ENCODE results near the gene GARNL3.

GARNL3 gene

GRCh38 chr9:127389381-127390247 lies 125.0 kb downstream of the GARNL3 start:
- DNase-seq = no peak

GRCh38 chr9:127390248-127390545 lies 125.6 kb downstream of the GARNL3 start:
- DNase-seq = no peak

- no peak for DNase-seq
Observed at GRCh38 chr9:127390563-127390962, 126.0 kb downstream of the GARNL3 start.

GRCh38 chr9:127392166-127392565 lies 127.6 kb downstream of the GARNL3 start:
- DNase-seq = no peak

- no peak for DNase-seq
Observed at GRCh38 chr9:127392976-127393375, 128.4 kb downstream of the GARNL3 start.

DNA sequence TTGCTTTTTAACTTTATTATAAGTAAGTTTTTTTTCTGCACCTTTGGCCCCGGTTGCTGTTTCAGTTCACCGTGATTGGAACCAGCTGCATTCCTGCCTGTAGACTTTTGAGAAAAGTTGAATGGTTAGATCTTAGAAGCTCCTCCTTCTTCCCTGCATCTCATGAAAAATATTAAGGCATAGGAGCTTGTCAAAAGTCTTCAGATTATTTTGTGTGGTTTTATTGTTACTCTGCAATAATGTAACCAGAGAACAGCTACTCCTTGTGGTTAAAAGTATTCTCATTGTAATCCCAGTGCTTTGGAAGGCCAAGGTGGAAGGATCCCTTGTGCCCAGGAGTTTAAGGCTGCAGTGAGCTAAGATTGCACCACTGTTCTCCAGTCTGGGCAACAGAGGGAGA lies 129.1 kb downstream of the GARNL3 start:
- DNase-seq = no peak

DNA sequence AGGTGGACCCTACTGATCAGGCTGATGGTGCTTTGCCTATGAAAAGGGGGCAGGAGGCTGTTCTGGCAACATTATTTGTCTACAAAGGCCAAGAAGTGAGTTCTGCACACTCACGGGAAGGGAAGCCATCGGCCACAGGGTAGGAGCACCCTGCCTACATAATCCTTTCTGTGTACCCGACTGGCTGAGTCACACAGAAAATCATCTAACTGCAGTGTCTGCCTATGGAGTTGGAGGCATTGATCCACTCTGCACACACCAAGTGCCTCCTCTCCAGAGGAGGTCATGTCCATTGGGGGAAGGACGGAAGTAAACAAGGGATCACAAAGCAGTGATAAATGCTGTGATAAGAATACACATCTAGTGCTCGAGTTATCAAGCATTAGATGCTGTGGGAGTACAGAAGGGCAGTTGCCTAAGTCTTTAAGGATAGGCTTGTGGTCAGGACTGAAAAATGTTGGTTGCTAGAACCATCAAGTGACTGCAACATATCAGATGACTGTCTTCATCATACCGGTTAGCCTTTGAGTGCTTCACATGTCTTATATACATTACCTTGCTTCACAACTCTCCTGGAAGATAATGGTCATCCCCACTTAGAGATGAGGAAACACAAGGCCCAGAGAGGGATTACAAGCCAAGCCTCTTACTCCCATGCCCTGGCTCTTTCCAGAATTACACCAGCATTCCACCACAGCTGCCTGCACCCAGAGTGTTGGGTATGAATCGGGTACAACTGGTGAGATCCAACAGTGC lies 131.1 kb downstream of the GARNL3 start:
- DNase-seq = no peak

DNA sequence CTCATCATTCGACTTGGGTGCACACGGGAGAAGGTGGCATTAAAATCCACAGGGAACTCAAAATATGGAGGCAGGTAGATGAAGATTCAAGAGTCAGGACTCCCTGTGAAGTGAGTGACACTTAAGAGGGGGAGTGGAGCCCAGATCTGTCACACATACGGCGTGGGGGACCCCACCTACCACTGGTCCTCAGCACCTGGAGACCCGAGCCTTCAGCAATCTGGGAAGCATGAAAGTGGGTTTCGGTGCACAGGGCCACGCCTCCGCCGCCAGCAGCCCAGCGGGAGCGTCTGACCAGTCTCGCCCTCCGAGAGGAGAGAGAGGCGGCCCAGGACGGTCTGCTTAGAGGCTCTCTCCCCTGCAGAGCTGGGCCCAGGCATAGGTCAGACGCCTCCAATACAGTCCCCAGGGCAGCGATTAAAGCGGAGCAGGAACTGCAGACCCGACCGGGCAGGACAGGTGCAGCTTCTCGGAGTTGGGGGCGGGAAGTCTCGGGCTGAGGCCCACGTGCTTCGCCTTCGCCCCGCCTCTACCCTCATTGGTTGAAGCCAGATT lies 131.8 kb downstream of the GARNL3 start:
- DNase-seq = no peak

DNA sequence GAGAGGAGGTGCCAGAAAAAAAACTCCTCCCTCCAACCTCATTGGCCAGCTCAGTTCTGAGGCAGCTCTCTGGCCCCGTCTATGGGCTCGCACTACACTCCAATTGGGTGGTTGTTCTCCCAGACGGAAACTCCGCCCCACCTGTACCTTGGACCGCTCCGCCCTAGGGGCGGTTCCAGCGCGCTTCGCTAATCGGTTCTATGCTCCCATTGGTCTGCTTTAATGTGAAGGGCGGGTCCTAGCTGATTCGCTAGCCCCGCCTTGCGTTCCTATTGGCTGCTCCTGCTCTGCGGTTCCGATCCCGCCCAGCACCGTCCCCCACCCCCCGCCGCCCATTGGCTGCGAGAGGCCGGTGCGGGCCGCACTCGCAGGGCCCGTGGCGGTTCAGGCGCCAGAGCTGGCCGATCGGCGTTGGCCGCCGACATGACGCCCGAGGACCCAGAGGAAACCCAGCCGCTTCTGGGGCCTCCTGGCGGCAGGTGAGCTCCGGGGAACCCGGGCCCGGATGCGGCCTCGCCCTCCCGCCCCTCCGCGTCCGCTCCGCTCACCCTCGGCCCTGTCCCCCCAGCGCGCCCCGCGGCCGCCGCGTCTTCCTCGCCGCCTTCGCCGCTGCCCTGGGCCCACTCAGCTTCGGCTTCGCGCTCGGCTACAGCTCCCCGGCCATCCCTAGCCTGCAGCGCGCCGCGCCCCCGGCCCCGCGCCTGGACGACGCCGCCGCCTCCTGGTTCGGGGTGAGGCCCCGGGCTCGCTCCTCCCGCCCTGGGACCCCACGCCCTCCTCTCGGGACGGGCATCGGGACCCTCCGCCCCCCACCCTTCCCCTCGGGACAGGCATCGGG lies 132.5 kb downstream of the GARNL3 start, which contains the start of gene SLC2A8:
TSS of gene SLC2A8 (plus strand) at position 362 of the 838 bp plus-strand sequence. CDS start at position 424, 62 bp downstream.
- peak; percentile 99 for DNase-seq

DNA sequence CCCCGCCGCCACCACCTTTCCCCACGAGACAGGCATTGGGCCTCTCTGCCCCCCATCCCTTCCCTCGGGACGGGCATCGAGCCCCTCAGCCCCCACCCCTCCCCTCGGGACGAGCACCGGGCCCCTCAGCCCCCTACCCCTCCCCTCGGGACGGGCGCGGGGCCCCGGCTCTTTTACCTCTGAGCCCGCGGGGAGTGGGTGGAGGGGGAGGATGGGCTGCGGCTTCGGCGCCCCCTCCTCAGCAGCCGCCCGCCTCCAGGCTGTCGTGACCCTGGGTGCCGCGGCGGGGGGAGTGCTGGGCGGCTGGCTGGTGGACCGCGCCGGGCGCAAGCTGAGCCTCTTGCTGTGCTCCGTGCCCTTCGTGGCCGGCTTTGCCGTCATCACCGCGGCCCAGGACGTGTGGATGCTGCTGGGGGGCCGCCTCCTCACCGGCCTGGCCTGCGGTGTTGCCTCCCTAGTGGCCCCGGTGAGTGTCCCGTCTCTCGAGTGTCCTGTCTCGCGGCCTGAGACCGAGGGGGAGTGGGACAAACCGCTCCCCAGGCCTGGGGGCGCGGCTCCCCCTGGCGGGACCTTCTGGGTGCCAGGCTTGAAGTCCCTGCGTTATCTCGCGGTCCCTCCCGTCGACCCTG lies 133.2 kb downstream of the GARNL3 start:
- DNase-seq = peak; percentile 15

DNA sequence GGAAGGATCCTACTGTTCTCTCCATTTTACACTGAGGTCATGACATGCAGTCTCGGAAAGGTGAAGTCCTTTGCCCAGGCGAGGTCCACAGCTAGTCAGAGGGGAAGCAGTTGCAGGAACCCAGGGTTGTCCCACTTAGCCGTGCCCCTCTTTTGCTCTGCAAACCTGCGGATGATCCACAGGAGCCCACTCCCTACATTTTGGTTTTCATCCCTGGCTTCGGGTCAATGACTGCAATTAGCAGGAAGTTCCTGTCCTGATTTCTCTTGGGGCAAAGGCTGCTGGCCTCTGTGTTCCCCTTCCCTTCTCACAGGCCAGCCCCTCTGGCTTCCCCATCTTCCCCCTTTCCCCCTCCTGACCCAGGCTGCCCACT lies 133.7 kb downstream of the GARNL3 start:
- DNase-seq = no peak

DNA sequence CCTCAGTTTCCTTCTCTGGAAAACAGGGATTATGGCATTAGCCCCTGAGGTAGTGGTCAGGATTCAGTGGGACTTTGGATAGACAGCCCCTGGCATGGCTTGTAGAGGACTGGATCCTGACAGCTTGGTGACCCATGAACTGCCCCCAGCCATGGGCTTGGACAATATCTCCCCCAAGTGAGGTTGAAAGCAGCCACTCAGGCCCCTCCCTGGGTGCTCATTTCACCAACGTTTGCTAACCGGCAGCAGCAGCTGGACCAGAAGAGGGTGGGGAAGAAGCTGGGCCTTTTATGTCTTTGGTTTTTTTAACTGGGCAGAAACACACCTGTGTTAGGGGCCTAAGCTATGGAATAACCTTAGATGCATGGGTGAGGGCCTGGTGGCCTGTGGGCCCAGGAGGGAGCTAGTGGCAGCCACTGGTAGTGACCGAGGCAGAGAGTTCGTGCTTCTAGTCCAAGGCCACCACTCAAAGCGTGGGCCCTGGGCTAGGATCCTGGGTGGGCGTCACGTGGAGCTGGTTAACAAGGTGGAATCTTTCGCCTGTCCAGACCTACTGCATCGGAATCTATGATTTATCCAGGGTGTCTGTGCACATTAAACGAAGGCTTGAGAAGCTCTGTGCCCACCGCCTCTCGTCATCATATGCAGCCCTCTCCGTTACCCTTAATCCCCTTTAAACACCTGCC lies 134.3 kb downstream of the GARNL3 start:
- no peak for DNase-seq

DNA sequence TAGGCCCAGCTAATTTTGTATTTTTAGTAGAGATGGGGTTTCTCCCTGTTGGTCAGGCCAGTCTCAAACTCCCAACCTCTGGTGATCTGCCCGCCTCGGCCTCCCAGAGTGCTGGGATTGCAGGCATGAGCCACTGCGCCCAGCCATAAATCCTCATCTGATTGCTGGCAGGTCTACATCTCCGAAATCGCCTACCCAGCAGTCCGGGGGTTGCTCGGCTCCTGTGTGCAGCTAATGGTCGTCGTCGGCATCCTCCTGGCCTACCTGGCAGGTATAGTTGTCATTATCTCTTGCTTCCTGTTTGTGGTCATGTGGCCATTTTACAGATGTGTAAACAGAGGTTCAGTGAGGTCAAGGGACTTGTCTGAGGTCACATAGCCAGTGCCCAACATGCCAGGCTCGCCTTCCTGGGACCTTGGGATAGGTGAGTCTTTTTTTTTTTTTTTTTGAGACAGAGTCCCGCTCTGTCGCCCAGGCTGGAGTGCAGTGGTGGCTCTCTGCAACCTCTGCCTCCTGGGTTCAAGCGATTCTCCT lies 135.2 kb downstream of the GARNL3 start:
- DNase-seq = no peak

DNA sequence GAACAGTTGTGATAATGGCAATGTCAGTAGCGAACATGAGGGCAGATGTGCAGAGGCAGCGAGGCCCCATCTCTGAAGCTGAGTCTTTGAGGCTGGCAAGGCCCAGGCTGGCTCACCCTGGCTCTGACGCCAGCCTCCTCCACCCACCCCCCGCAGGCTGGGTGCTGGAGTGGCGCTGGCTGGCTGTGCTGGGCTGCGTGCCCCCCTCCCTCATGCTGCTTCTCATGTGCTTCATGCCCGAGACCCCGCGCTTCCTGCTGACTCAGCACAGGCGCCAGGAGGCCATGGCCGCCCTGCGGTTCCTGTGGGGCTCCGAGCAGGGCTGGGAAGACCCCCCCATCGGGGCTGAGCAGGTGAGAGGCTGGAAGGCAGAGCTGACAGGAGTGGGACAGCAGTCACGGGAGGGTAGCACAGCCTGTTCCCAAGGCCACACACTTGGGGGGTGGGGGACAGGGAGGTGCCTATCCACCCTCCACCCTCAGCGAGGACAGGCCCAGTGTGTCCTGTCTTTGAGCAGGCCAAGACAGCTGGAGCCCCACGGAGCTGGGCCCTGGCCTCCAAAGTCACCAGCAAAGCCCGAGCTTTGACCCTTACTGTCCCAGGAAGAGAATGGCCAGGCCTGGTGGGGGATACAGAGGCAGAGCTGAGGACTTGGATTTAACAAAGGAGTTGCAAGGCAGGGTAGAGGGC lies 138.0 kb downstream of the GARNL3 start:
- DNase-seq = no peak

GRCh38 chr9:127403507-127404192 lies 139.1 kb downstream of the GARNL3 start:
- DNase-seq = no peak

GRCh38 chr9:127404631-127405030 lies 140.1 kb downstream of the GARNL3 start:
- no peak for DNase-seq

DNA sequence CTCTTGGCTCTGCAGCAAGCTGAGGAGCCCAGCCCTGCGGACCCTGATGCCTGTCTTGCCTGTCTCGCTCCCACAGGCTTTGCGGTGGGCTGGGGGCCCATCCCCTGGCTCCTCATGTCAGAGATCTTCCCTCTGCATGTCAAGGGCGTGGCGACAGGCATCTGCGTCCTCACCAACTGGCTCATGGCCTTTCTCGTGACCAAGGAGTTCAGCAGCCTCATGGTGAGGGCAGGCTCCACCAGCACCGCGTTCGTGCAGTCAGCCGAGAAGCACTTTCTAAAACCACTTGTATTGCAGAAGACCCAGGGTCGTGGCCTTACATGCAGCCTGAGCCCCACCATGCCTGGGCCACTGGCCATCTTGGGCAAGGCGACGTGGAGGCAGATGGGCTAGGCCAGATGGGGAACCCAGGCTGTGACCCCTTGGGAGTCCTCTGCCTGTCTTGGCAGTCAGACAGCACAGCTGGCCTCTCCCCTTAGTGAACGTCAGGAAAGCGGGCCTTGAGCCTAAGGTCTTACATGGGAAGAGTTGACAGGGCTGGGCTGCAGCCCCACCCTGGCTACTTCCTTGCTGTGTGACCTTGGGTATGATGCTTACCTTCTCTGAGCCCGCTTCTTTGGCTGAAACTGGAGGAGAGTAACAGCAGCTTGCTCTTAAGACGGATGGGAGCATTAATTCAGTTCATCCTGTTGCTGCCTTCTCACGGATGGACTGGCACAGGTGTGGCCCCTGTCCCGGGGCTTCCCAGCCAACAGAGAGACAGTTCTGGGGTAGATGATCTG lies 141.0 kb downstream of the GARNL3 start:
- no peak for DNase-seq

GRCh38 chr9:127406799-127407491 lies 142.4 kb downstream of the GARNL3 start:
- no peak for DNase-seq

GRCh38 chr9:127407492-127407843 lies 142.9 kb downstream of the GARNL3 start:
- DNase-seq = no peak

All from NCI-H1105 treated with DMSO at 0.1 percent for 48 hours (cell line).